T1000 (cell line): ENCODE results near the gene MT2A.
"Not testable (repeated sequence)": the region's sequence is repeated elsewhere in the genome, so short reads cannot be mapped to it uniquely, and the experiment has no call there.

Source experiments
- DNase-seq: peaks from one replicate; lab custom pipeline; 2025; ENCODE audit warnings: mixed read lengths; lab: John Stamatoyannopoulos, UW

The MT2A gene

GRCh38 chr16:56621665-56622445 is 13.5 kb downstream of the MT2A start:
- not testable (repeated sequence) for DNase-seq

GRCh38 chr16:56623184-56623583 is 14.8 kb downstream of the MT2A start:
- DNase-seq: not testable (repeated sequence)

GRCh38 chr16:56623637-56624036 is 15.3 kb downstream of the MT2A start:
- no peak for DNase-seq

- DNase-seq: peak; percentile 73
Measured at GRCh38 chr16:56625140-56625942, 17.0 kb downstream of the MT2A start, which contains the start of gene MT1E. Gene MT1E, plus strand, starts transcription at chr16:56625781. Its CDS starts 71 bp downstream, at chr16:56625852.

- peak; percentile 73 for DNase-seq
Measured at GRCh38 chr16:56625943-56626654, 17.7 kb downstream of the MT2A start.

GRCh38 chr16:56626685-56627084 is 18.3 kb downstream of the MT2A start:
- no peak for DNase-seq

GRCh38 chr16:56628486-56629350 is 20.3 kb downstream of the MT2A start:
- no peak for DNase-seq

- no peak for DNase-seq
Measured at GRCh38 chr16:56629531-56629930, 21.1 kb downstream of the MT2A start.

GRCh38 chr16:56630134-56630533 is 21.8 kb downstream of the MT2A start:
- no peak for DNase-seq

- no peak for DNase-seq
Measured at GRCh38 chr16:56631197-56631596, 22.8 kb downstream of the MT2A start.

GRCh38 chr16:56631832-56632155 is 23.4 kb downstream of the MT2A start:
- DNase-seq: no peak

- DNase-seq: no peak
Measured at GRCh38 chr16:56632156-56632847, 23.9 kb downstream of the MT2A start, which contains the start of gene MT1M. Gene MT1M, plus strand, starts transcription at chr16:56632659. Its CDS starts 73 bp downstream, at chr16:56632732.

- no peak for DNase-seq
Measured at GRCh38 chr16:56632848-56633365, 24.5 kb downstream of the MT2A start.

GRCh38 chr16:56633535-56633934 is 25.2 kb downstream of the MT2A start:
- no peak for DNase-seq

GRCh38 chr16:56634715-56635440 is 26.5 kb downstream of the MT2A start:
- DNase-seq: no peak

GRCh38 chr16:56635441-56635967 is 27.1 kb downstream of the MT2A start:
- DNase-seq: no peak

GRCh38 chr16:56636616-56637413 is 28.4 kb downstream of the MT2A start:
- DNase-seq: no peak

GRCh38 chr16:56637814-56638750 is 29.7 kb downstream of the MT2A start, which contains the start of gene MT1A:
Gene MT1A, plus strand, starts transcription at chr16:56638666. Its CDS starts 73 bp downstream, at chr16:56638739.
- DNase-seq: no peak
